Nucleus accumbens (tissue), 56 donors: ENCODE data around the gene MALAT1.
"Not testable (repeated sequence)": the region's sequence is repeated elsewhere in the genome, so short reads cannot be mapped to it uniquely, and the experiment has no call there.

Experiments used
- DNase-seq, 56 donors: peaks; one replicate each; lab custom pipeline; 2025; lab: John Stamatoyannopoulos, UW

Gene MALAT1

GRCh38 chr11:65498977-65499712, at the start of gene MALAT1:
Gene MALAT1, plus strand, starts transcription at chr11:65499045.
- peak in 54 of 56 donors; percentile 37 to 96 (median 88) for DNase-seq

- DNase-seq: not testable (repeated sequence)
These were observed 47.5 kb upstream of the MALAT1 start for GRCh38 chr11:65451301-65451700.

DNA sequence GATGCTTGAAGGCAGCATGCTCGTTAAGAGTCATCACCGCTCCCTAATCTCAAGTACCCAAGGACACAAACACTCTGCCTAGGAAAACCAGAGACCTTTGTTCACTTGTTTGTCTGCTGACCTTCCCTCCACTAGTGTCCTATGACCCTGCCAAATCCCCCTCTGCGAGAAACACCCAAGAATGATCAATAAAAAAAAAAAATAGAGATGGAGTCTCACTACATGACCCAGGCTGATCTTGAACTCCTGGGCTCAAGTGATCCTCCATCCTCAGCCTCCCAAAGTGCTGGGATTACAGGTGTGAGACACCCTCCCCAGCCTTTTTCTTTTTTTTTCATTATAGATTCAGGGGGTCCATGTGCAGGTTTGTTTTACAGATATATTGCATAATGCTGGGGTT, 46.6 kb upstream of the MALAT1 start:
- DNase-seq: not testable (repeated sequence)

DNA sequence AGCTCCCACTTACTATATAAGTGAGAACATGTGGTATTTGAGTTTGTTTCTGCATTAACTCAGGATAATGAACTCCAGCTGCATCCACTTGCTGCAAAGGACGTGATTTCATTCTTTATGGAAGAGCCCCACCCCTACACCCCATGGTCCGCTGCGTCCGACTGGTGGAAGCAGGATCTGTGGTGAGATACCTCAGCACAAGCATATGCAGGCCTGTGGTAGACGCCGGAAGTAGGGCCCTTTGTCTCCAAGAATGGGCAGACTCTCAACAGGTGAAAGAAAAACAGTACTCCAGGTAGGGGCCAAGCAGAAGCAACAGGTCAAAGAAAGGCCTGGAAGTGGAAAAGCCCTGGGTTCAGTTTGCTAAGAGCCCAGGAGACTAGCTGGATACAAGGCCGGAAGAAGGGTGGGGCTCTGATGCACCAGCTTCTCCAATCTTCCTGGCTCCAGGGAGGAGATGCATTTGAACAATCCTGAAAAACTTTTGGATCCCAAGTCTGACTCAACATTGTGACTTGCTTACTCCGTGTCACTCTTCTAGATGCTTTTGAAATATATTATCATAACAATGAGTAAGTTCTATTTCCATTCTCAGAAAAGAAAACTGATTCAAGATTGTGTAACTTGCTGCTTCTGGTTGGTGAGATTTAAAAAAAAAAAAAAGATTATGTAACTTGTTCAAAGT, 45.9 kb upstream of the MALAT1 start:
- DNase-seq: peak in 3 of 56 donors; percentile 13 to 47 (median 24)

- no peak for DNase-seq
These were observed 44.5 kb upstream of the MALAT1 start for GRCh38 chr11:65454311-65454695.

DNA sequence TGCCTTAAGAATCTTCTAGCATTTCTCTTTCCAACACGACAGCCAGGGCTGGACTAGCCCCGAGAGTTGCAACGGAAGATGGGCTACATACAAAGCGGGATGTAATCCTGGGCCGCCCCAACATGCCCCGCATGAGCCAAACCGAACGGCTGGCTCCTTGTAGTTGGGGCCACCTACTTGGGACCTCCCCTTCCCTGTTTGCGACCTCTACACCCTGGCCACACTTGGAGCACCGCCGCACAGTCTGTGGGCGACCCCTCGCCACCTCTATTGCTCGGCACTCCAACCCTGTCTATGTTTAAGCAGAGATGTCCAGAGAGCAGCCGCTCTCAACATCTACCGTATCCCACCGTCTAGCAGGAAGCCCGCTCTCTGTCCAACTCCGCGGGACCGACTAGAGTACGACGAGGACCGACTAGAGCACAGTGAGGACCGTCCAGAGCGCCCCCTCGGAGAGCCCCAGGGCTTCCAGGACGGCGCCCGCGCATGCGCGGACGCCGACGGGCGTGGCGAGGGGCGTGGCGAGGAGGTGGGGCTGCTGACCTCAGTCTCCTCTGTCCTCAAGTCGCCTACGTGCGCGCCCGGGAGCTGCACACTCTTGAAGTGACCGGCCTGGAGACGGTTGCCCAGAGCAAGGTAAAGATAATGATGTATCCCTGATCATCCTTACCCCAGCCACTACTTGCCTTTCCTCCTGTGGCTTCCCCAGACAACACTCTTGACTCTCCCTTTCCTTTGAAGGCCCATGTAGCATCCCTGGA, 44.0 kb upstream of the MALAT1 start:
- DNase-seq: peak; percentile 33 to 92 (median 81)

- DNase-seq: no peak
These were observed 42.4 kb upstream of the MALAT1 start for GRCh38 chr11:65456418-65456817.

DNA sequence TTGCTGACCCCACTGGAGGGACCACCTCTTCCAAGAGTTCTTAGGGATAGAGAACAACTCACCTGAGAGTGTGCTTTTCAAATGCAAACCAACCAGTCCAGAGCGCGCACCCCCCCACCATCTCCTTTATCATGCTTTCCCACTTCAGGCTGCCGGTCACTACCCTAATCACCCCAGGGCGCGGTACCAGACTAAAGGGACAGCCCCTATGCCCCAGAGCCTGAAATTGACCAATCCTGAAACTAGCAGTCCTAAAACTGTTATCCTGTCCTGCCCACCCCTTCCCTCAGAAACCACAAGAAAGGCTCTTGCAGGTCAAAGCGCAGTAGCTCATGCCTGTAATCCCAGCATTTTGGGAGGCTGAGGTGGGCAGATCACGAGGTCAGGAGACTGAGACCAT, 39.3 kb upstream of the MALAT1 start:
- DNase-seq: no peak

DNA sequence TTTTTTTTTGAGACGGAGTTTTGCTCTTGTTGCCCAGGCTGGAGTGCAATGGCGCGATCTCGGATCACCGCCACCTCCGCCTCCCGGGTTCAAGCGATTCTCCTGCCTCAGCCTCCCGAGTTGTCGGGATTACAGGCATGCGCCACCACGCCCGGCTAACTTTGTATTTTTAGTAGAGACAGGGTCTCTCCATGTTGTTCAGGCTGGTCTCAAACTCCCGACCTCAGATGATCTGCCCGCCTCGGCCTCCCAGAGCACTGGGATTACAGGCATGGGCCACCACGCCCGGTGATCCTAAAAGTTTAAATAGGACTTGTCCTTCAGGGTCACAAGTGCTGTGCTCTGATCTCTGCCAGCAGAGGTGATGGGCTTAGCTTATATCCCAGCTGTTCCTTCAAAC, 33.4 kb upstream of the MALAT1 start:
- DNase-seq: not testable (repeated sequence)

DNA sequence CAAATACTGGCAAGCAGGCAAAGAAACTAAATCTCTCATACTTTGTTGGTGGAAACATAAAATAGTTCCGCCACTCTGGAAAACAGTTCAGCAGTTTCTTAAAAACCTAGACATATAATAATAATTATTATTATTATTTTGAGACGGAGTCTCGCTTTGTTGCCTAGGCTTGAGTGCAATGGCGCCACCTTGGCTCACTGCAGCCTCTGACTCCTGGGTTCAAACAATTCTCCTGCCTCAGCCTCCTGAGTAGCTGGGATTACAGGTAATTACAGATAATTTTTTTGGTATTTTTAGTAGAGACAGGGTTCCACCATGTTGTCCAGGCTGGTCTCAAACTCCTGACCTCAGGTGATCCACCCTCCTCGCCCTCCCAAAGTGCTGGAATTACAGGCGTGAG, 31.5 kb upstream of the MALAT1 start:
- DNase-seq: not testable (repeated sequence)

- peak in 12 of 56 donors; percentile 8 to 47 (median 24) for DNase-seq
These were observed 29.9 kb upstream of the MALAT1 start for GRCh38 chr11:65468874-65469333.

GRCh38 chr11:65470433-65471049, 28.3 kb upstream of the MALAT1 start:
- DNase-seq: no peak

GRCh38 chr11:65471447-65471891, 27.4 kb upstream of the MALAT1 start:
- DNase-seq: peak in 46 of 56 donors; percentile 20 to 75 (median 50)

DNA sequence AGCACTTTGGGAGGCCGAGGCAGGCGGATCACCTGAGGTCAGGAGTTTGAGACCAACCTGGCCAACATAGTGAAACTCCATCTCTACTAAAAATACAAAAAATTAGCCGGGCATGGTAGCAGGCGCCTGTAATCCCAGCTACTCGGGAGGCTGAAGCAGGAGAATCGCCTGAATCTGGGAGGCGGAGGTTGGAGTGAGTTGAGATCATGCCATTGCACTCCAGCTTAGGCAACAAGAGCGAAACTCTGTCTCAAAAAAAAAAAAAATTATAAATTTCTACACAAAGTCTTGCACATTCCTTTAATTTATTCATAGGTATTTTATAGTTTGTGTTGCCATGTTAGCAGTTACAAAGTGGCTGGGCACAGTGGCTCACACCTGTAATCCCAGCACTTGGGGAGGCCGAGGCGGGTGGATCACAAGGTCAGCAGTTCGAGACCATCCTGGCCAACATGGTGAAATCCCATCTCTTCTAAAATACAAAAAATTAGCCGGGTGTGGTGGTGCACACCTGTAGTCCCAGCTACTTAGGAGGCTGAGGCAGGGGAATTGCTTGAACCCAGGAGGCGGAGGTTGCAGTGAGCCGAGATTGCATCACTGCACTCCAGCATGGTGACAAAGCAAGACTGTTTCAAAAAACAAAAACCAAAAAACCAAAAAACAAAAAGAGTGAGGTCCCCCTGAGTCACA, 26.1 kb upstream of the MALAT1 start:
- not testable (repeated sequence) for DNase-seq

- DNase-seq: no peak
These were observed 25.5 kb upstream of the MALAT1 start for GRCh38 chr11:65473278-65473860.

DNA sequence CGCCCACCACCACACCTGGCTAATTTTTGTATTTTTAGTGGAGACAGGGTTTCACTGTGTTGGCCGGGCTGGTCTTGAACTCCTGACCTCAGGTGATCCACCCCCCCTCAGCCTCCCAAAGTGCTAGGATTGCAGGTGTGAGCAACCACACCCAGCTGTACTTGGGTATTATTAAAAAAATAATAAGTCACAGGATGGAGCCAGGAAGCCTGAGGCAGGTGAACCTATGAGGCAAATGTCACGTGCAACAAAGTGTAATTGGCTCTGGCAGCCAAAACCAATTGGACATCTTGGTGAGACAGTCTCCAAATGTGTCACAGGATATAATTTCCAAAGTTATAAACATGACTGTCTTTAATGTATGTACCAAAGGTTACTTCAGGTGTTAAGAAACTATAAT, 24.0 kb upstream of the MALAT1 start:
- DNase-seq: no peak

DNA sequence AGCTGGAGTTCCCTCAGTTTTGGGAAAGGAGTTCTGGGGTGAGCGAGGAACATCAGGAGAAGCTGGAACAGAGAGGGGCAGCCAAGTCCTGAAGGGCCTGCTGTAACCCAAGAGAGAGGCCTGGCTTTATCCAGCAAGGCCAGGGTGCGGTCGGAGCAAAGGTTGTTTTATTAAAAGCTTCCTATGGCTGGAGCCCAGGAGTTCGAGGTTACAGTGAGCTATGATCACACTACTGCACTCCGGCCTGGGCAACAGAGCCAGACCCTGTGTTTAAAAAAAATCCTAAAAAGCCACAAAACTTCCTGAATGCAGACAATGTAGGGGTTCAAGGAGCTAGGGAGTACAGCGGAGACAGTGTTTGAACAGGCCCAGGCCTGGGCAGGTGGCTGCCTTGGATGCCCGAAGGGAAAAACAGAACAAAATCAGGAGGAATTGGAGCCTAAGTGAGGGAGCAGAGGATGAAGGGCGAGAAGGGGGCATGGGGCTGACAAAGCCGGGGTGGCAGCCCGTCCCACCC, 22.2 kb upstream of the MALAT1 start:
- DNase-seq: no peak

GRCh38 chr11:65477149-65477965, 21.5 kb upstream of the MALAT1 start:
- DNase-seq: peak in 55 of 56 donors; percentile 67 to 97 (median 93)
